ENCODE results near the gene UPP1.

UPP1 gene

GRCh38 chr7:48126037-48126436, 37.0 kb downstream of the UPP1 start:
- Histone ChIP-seq H3K9me3 (no peaks in the 10 kb centered on the region), H3K27ac (no peak overlapping the region), H3K4me3 (ENCODE audit: low read depth in 1 of 2, low read length in 1 of 2) (no peak overlapping the region), H3K4me1 (ENCODE audit: control insufficient read depth in 1 of 2, insufficient read depth in 1 of 2, low read depth in 1 of 2, low read length in 1 of 2) (no peaks in the 10 kb centered on the region), H3K36me3 (no peaks in the 10 kb centered on the region), H3K27me3 (no peaks in the 10 kb centered on the region)
- no peak for TF ChIP-seq CTCF (IDR thresholded peaks at IDR 0.05)

DNA sequence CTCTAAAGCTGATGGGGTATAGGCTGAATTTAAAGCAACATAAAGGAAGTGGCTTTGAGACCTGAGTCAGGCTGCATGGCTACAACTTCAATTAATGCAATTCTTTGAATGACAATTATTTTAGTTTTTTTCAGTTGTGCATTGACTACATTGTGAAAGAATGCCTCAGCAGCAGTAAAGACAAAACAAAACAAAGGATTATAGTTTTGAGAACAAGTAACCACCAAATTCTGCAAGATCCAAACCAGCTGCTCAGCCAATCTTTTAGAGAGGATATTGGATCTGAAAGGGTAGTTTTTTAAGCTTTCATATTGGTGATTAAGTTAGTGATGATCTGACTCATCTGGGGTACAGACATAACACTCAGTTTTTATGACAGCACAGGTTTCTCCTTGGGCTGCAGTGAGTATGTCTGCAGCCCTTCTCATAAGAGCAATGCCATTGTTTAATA, 41.6 kb downstream of the UPP1 start:
- TF ChIP-seq CTCF (IDR thresholded peaks at IDR 0.05) = no peak
- no peaks in the 10 kb centered on the region for H3K4me1 ChIP-seq (ENCODE audit: control insufficient read depth in 1 of 2, insufficient read depth in 1 of 2, low read depth in 1 of 2, low read length in 1 of 2)
- no peaks in the 10 kb centered on the region for H3K9me3 ChIP-seq
- no peak overlapping the region for H3K4me3 ChIP-seq (ENCODE audit: low read depth in 1 of 2, low read length in 1 of 2)
- H3K27me3 ChIP-seq = no peaks in the 10 kb centered on the region
- no peaks in the 10 kb centered on the region for H3K36me3 ChIP-seq
- H3K27ac ChIP-seq = no peak overlapping the region

- no peaks in the 10 kb centered on the region for H3K36me3 ChIP-seq
- no peaks in the 10 kb centered on the region for H3K9me3 ChIP-seq
- TF ChIP-seq CTCF (IDR thresholded peaks at IDR 0.05) = no peak
- no peak overlapping the region for H3K27ac ChIP-seq
- no peaks in the 10 kb centered on the region for H3K27me3 ChIP-seq
- no peaks in the 10 kb centered on the region for H3K4me1 ChIP-seq (ENCODE audit: control insufficient read depth in 1 of 2, insufficient read depth in 1 of 2, low read depth in 1 of 2, low read length in 1 of 2)
- no peak overlapping the region for H3K4me3 ChIP-seq (ENCODE audit: low read depth in 1 of 2, low read length in 1 of 2)
Observed at GRCh38 chr7:48132792-48133191, 43.7 kb downstream of the UPP1 start.

DNA sequence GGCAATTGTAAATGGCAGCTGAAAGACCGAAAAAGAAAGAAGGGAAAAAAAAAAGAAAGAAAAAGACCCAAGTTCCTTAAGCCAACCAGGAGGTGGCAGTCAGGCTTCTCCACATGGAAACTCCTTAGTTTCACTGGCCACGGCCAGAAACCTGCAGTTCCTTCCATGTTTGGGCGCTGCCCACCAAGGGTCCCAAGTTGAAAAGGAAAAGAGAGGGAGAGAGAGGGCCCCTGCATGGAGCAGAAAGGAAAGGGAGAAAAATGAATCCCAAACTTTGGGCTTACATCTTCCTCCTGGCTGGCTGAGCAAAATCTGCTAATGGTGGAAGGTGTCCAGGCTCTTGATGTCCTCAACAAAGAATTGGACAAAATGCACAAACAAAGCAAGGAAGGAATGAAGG, 50.4 kb downstream of the UPP1 start:
- no peak for TF ChIP-seq CTCF (IDR thresholded peaks at IDR 0.05)
- no peaks in the 10 kb centered on the region for H3K9me3 ChIP-seq
- no peak overlapping the region for H3K4me3 ChIP-seq (ENCODE audit: low read depth in 1 of 2, low read length in 1 of 2)

GRCh38 chr7:48140001-48140681, 51.1 kb downstream of the UPP1 start:
- Histone ChIP-seq H3K4me1 (ENCODE audit: control insufficient read depth in 1 of 2, insufficient read depth in 1 of 2, low read depth in 1 of 2, low read length in 1 of 2) (peaks cover 12 to 15% of the 10 kb centered on the region in 2 experiments), H3K27ac (peak overlapping the region; percentile 43), H3K36me3 (no peaks in the 10 kb centered on the region), H3K4me3 (ENCODE audit: low read depth in 1 of 2, low read length in 1 of 2) (peak overlapping the region in 1 of 2 experiments; percentile 20), H3K9me3 (no peaks in the 10 kb centered on the region), H3K27me3 (no peaks in the 10 kb centered on the region)
- TF ChIP-seq CTCF (IDR thresholded peaks at IDR 0.05) = no peak

More for the DNA sequence above, 50.4 kb downstream of the UPP1 start:
- Histone ChIP-seq H3K27me3 (no peaks in the 10 kb centered on the region), H3K36me3 (no peaks in the 10 kb centered on the region), H3K4me1 (ENCODE audit: control insufficient read depth in 1 of 2, insufficient read depth in 1 of 2, low read depth in 1 of 2, low read length in 1 of 2) (peaks cover 12 to 15% of the 10 kb centered on the region in 2 experiments), H3K27ac (no peak overlapping the region)

Data from neutrophil (primary cell).